ENCODE data around the gene SHROOM4.

DNA sequence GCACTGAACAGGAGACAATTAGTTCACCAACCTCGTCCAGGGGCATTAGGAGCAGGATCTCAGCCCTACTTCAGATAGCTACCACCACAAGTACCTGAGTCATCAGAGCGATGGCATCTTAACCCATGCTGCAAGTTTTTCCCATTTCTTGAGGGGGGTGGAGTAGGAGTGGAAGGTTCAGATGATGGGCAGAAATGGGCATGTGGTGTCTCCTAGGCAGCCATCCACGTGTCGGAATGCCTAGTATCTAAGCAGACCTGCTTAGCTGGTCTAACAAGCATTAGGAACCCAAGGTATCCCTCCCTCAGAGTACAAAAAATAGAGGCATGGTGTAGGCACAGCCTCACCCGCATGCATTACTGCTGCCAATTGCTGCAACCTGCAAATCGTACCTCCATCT, 184.2 kb downstream of the SHROOM4 start:
- TF ChIP-seq, protein P1, sequence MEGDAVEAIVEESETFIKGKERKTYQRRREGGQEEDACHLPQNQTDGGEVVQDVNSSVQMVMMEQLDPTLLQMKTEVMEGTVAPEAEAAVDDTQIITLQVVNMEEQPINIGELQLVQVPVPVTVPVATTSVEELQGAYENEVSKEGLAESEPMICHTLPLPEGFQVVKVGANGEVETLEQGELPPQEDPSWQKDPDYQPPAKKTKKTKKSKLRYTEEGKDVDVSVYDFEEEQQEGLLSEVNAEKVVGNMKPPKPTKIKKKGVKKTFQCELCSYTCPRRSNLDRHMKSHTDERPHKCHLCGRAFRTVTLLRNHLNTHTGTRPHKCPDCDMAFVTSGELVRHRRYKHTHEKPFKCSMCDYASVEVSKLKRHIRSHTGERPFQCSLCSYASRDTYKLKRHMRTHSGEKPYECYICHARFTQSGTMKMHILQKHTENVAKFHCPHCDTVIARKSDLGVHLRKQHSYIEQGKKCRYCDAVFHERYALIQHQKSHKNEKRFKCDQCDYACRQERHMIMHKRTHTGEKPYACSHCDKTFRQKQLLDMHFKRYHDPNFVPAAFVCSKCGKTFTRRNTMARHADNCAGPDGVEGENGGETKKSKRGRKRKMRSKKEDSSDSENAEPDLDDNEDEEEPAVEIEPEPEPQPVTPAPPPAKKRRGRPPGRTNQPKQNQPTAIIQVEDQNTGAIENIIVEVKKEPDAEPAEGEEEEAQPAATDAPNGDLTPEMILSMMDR (IDR thresholded peaks at IDR 0.05): no peak
- TF ChIP-seq POLR2A (IDR thresholded peaks at IDR 0.05) (no peak), POLR2AphosphoS5 (IDR thresholded peaks at IDR 0.05) (no peak)
